ENCODE results near the gene PPP1R11.
A peak's percentile ranks its signal among the peaks of the same experiment; 100 is the strongest.
"Not testable (repeated sequence)": the region's sequence is repeated elsewhere in the genome, so short reads cannot be mapped to it uniquely, and the experiment has no call there.

The PPP1R11 gene

DNA sequence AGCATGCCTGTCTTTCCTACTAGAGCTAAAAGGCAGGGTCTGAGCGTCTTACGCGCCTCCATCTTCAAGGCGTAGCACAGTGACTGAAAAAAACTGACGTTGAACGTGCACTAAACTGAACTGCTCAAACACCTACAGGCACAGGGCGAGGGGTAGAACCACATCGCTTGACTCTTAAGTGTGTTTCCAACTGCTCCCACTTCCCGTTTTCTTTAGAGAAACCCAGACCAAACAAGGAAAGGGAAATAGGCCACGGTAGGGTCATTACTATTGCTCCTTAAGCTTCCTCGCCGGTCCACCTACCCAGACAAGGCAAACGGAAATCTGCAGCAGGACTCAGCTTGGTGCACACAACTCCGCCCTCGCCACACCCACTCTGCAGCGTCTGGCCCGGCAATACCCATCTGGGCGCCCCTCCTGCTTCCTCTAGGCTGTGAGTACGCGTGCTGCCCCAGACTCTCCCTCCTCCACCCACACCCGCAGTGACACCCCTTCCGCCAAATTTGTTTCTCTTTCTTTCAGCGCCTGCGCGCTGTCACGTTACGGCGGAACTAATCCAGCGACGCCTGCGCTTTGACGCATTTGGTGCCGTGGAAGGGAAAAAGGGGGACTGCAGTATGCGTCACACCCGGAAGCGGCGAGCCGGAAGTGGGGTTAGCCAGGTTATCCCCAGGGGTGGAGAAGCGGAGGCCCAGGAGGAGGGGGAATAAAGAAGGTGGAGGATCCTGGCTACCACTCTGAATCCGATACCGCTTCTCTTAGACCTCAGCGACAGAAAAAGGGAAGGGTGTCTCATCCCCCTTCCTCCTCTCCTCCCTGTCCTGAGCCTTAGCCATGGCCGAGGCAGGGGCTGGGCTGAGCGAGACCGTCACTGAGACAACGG is at the start of gene PPP1R11:
Gene PPP1R11, plus strand, starts transcription at position 622 of the 883 bp plus-strand sequence. Its CDS starts 213 bp downstream, at position 835.
- peak; percentile 96 for DNase-seq

GRCh38 chr6:30019819-30020218 is 47.2 kb upstream of the PPP1R11 start:
- DNase-seq = no peak

- DNase-seq = no peak
Observed at GRCh38 chr6:30020626-30021025, 46.4 kb upstream of the PPP1R11 start.

DNA sequence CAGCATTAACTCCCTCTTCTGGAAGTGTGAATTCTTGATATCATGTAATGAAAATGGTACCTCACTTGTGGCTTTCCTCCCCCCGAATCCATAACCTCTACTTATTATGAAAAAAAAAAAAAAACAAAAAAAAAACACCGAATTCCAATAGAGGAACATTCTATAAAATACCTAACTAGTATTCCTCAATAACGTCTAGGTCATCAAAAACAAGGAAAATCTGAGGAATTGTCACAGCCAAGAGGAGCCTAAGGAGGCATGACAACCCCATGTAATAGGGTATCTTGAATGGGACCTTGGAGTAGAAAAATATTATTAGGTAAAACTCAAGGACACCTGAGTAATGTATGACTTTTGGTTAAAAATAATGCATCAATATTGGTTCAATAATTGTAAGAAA is 44.8 kb upstream of the PPP1R11 start:
- DNase-seq = no peak

- DNase-seq = not testable (repeated sequence)
Observed at GRCh38 chr6:30022712-30023111, 44.3 kb upstream of the PPP1R11 start.

- DNase-seq = no peak
Observed at GRCh38 chr6:30025186-30025585, 41.8 kb upstream of the PPP1R11 start.

DNA sequence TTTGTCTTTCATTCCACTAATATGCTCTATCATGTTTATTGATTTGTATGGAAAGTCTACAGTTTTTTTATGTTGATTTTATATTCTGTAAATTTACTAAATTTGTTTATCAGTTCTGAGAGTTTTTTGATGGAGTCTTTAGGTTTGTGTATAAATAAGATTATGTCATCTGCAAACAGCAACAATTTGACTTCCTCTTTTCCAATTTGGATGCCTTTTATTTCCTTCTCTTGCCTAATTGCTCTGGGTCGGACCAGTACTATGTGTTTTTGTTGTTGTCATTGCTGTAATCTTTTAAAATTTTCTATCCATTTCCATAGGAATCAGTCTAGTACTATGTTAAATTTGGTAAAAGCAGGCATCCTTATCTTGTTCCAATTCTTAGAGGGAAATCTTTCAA is 37.4 kb upstream of the PPP1R11 start:
- DNase-seq = no peak

DNA sequence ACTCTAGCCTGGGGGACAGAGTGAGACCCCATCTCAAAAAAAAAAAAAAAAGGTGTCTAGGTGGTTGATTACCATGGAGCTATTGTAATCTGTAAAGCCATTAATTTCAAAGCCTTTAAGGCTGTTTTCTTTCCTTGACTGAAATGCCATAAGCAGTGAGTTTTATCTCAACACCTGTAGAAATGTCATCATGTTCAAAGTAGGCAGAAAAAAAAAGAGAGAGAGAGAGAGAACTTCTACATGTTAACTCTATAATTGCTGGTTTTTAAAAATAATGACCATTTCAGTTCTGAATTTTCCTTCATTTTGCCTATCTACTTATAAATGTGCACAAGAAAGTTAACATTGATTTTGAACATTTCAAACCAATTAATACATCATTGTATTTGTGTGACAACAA is 35.6 kb upstream of the PPP1R11 start:
- DNase-seq = no peak

GRCh38 chr6:30033440-30033839 is 33.6 kb upstream of the PPP1R11 start:
- DNase-seq = not testable (repeated sequence)

GRCh38 chr6:30035784-30036183 is 31.2 kb upstream of the PPP1R11 start:
- no peak for DNase-seq

DNA sequence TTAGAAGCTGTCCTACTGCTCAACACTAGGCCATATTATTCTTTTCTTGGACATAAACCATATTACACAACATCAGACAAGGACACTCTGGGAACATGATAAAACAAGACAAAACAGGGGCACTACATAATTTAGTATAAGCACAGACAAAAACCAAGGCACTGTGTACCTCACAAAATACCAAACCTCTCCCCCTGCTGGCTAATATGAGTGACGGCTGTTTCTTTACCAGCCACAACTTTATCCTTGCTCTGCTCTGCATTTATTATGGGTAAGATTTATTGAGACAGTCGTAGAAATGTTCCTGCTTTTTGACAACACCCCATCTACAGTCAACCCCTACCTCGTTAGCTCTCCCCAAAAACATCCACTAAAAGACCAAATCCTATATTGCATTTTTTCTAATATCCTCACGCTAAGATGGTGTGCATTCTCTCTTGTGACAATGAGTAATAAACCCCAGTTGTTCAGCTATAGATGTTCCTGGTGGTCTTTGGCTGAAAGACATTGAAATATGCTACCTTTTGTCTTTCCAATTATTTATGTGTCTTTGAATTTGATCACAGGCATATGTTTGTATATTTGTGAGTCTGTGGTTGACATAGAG is 29.7 kb upstream of the PPP1R11 start:
- DNase-seq = no peak

DNA sequence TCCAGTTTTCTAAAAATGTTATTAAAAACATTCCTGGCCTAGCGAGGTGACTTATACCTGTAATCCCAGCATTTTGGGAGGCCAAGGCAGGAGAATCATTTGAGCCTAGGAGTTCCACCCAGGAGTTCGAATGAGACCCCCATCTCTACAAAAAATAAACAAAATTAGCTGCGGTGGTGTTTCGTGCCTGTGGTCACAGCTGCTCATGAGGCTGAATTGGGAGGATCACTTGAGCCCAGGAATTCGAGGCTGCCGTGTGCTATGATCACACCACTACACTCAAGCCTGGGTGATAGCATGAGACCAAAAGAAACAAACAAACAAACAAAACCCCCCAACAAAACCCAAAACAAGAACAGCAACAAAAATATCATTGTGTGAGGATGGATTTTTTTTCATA is 25.8 kb upstream of the PPP1R11 start:
- no peak for DNase-seq

DNA sequence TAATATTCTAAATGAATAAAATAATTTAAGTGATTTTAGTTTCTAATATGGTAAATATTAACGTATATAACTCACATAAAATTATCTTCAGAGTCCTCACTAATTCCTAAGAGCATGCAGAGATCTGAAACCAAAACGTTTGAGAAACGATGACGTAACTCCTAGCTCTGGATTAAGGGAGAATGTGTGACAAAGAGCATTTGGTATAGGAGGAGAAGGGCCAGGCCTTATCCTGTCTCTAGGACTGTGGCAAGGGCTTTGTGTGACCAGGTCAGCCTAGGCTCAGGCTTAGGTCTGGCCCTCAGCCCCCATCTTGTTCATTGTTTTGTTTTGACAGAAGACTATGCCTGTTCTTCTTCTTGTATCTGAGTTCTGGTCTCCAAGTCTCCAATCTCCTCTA is 25.2 kb upstream of the PPP1R11 start:
- DNase-seq = no peak

GRCh38 chr6:30042476-30042875 is 24.5 kb upstream of the PPP1R11 start:
- DNase-seq = no peak

GRCh38 chr6:30042914-30043313 is 24.1 kb upstream of the PPP1R11 start:
- no peak for DNase-seq

- no peak for DNase-seq
Observed at GRCh38 chr6:30043744-30044143, 23.3 kb upstream of the PPP1R11 start.

GRCh38 chr6:30044630-30045029 is 22.4 kb upstream of the PPP1R11 start:
- DNase-seq = no peak

DNA sequence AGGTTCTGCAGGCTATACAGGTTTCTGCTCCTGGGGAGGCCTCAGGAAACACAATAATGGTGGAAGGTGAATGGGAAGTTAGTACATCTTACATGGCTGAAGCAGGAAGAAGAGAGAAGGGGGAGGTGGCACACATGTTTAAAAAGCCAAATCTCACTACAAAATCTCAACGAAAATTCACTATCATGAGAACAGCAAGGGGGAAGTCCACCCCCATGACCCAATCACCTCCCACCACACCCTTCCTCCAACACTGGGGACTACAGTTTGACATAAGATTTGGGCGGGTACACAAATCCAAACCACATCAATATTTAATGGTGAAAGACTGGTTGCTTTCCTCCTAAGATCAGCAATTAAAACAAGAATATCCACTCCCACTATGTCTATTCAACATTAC is 19.8 kb upstream of the PPP1R11 start:
- DNase-seq = no peak

DNA sequence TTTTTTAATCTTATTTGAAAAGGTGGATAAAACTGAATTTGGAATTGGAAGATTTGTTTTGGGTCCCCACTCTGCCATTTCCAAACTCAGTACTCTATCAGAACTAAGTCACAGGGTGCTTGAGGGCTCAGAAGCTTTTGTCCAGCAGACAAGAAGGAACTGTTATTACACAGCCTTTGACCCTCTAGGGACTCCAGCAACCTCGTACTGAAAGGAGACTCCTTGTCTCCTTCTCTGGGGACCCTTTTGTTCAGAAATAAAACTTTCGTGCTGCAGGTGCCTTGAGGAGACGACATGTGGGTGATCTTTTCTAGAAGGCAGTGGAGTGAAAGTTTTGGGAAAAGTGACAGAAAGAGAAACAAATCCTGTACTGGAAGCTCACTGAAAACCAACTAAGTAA is 13.3 kb upstream of the PPP1R11 start:
- DNase-seq = no peak

DNA sequence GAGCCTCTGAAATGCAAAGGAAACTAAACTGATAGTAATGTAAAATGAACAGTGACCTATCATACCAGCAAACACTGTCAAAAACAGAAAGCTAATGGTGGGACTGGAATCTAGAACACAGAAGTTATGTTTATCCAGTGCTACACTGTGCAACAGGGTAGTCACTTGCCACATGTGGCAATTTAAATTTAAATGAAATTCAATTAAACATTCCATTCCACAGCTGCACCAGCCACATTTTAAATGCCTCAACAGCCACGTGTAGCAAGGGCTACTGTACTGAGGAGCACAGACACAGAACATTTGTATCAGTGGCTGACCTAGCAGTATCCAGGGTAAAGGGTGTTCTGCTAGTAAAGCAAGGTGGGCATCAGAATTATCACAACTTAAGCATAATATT is 11.5 kb upstream of the PPP1R11 start:
- no peak for DNase-seq

- no peak for DNase-seq
Observed at GRCh38 chr6:30060606-30061091, 6.3 kb upstream of the PPP1R11 start.

DNA sequence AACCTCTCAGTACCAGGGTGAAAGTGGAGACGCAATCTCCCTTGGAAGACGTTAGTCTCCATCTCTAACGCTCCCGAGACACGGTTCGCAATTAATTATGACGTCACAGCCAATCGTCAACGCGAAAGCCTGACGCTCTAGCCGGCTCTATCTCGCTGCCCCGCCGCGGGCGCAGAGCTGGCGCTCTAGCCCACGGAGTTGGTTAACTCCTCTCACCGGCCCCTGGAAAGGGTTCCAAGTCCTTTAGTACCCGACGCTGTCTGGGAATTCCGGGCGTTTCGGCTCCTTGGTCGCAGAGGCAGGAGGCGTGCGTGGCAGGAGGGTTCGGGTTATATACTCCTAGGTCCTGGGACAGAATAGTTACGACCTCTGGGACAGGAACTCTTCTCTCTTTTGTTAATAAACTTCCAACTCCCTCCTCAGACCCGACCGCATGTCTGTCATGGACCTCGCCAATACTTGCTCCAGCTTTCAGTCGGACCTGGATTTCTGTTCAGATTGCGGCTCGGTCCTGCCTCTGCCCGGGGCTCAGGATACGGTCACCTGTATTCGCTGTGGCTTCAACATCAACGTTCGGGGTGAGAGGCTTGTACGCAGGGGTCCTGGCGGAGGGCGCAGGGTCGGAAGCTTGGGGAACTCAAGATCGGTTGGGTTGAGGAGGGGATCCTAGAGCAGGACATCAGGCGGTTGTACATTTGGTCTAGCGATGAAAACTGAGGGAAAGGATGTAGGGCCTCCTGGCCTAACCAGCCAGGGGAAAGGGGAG is 5.7 kb upstream of the PPP1R11 start, which contains the start of gene POLR1H:
Gene POLR1H, plus strand, starts transcription at position 174 of the 766 bp plus-strand sequence. Its CDS starts 260 bp downstream, at position 434.
- peak; percentile 83 for DNase-seq

GRCh38 chr6:30061858-30062458 is 5.0 kb upstream of the PPP1R11 start:
- DNase-seq = no peak

All from activated T-cell treated with anti-CD3 and anti-CD28 coated beads, Interleukin-2, amount 50 U/mL, for 1 hour (primary cell).